Measurements from ENCODE around the gene DISP1.

GRCh38 chr1:222777463-222777862 lies 37.4 kb upstream of the DISP1 start:
- TF ChIP-seq POLR2AphosphoS5 (IDR thresholded peaks at IDR 0.05) (no peak), CTCF (IDR thresholded peaks at IDR 0.05) (no peak), POLR2A (IDR thresholded peaks at IDR 0.05) (no peak)
